Upper lobe of right lung (tissue), 1 donor: ENCODE results near the gene CCDC12. TPM values are rescaled to one million over a fixed set of nuclear protein-coding genes. Genes with fewer than 3 reads are reported as not detected.
A peak's percentile ranks its signal among the peaks of the same experiment; 100 is the strongest.

ENCODE experiments used
- ATAC-seq: fragments of 200-7000 bp; cut with Tn5 transposase; one replicate; pipeline ENCODE4 v1.9.1; 2020; ENCODE audit warnings: mild to moderate bottlenecking, moderate library complexity
- DNase-seq: peaks from one replicate; pipeline ENCODE4 v3.0.0-alpha.2; 2020
- H3K27ac ChIP-seq: fragments of 200-600 bp; one replicate; pipeline ENCODE4 v1.8.0; 2022
- H3K27me3 ChIP-seq: fragments of 200-600 bp; one replicate; pipeline ENCODE4 v1.8.0; 2022; ENCODE audit warnings: mild to moderate bottlenecking
- H3K36me3 ChIP-seq: fragments of 200-600 bp; one replicate; pipeline ENCODE4 v1.8.0; 2022
- H3K4me1 ChIP-seq: fragments of 200-600 bp; one replicate; pipeline ENCODE4 v1.8.0; 2022
- H3K4me3 ChIP-seq: fragments of 200-600 bp; one replicate; pipeline ENCODE4 v1.8.0; 2022; ENCODE audit warnings: mild to moderate bottlenecking
- H3K9me3 ChIP-seq: fragments of 200-600 bp; one replicate; pipeline ENCODE4 v1.8.0; 2022
- CTCF ChIP-seq: fragments of 200-600 bp; IDR thresholded peaks from one replicate; pipeline ENCODE4 v1.8.0; 2022; ENCODE audit warnings: antibody characterized with exemption
- intact Hi-C: fragments of 100-400 bp; cut with DNase I; formaldehyde crosslinking; loops from one replicate; pipeline ENCODE4 v1.11.0; 2022
- total RNA-seq: library from RNA; stranded (reverse); fragmentation: NEBNext Ultra II Directional; extraction: Animal tissue kit (Norgen Biotek cat#: 25700); gene quantifications from one replicate; pipeline ENCODE4 v1.2.1, GENCODE V29; 2021
- donor health status: DM: no; HTN: yes; CAD: no; lungs with severe emphysema.

Gene CCDC12
- total RNA-seq, 1 donor from 2014 or later, result 42.1 TPM

GRCh38 chr3:46958467-46959160 is 17.9 kb downstream of the CCDC12 start:
- TF ChIP-seq CTCF, result no peak
- DNase-seq (no peak), ATAC-seq (no peak)
- Histone ChIP-seq H3K9me3 (no peaks in the 10 kb centered on the region), H3K36me3 (no peaks in the 10 kb centered on the region), H3K27ac (no peak overlapping the region), H3K4me1 (peaks cover 76% of the 10 kb centered on the region), H3K27me3 (no peaks in the 10 kb centered on the region), H3K4me3 (no peak overlapping the region)
- intact Hi-C loops, result no loop called here

- H3K27me3 ChIP-seq, result no peaks in the 10 kb centered on the region
- DNase-seq, result peak; percentile 30
- H3K36me3 ChIP-seq, result no peaks in the 10 kb centered on the region
- ATAC-seq, result no peak
- peak overlapping the region; percentile 17 for H3K27ac ChIP-seq
- peaks cover 89% of the 10 kb centered on the region for H3K4me1 ChIP-seq
- H3K4me3 ChIP-seq, result no peak overlapping the region
- TF ChIP-seq CTCF, result no peak
- H3K9me3 ChIP-seq, result no peaks in the 10 kb centered on the region
- intact Hi-C loops, result no loop called here
These were observed 19.3 kb downstream of the CCDC12 start for GRCh38 chr3:46957092-46957820.

GRCh38 chr3:46955801-46956259 is 20.7 kb downstream of the CCDC12 start:
- Histone ChIP-seq H3K36me3 (no peaks in the 10 kb centered on the region), H3K9me3 (no peaks in the 10 kb centered on the region), H3K4me3 (no peak overlapping the region), H3K27ac (peak overlapping the region; percentile 24), H3K27me3 (no peaks in the 10 kb centered on the region), H3K4me1 (peaks cover 86% of the 10 kb centered on the region)
- DNase-seq (no peak), ATAC-seq (no peak)
- no peak for TF ChIP-seq CTCF
- intact Hi-C loops, result no loop called here

- ATAC-seq, result no peak
- H3K27ac ChIP-seq, result peak overlapping the region; percentile 24
These were observed 21.4 kb downstream of the CCDC12 start for GRCh38 chr3:46955157-46955556.

GRCh38 chr3:46954178-46954577 is 22.4 kb downstream of the CCDC12 start:
- H3K4me1 ChIP-seq, result peaks cover 87% of the 10 kb centered on the region
- TF ChIP-seq CTCF, result no peak
- no peak for ATAC-seq
- no peak for DNase-seq
- no peaks in the 10 kb centered on the region for H3K9me3 ChIP-seq
- intact Hi-C loops, result no loop called here
- no peak overlapping the region for H3K4me3 ChIP-seq
- H3K36me3 ChIP-seq, result no peaks in the 10 kb centered on the region
- H3K27me3 ChIP-seq, result no peaks in the 10 kb centered on the region
- H3K27ac ChIP-seq, result peak overlapping the region; percentile 36

More at GRCh38 chr3:46955157-46955556, 21.4 kb downstream of the CCDC12 start:
- intact Hi-C loops, result no loop called here
- Histone ChIP-seq H3K4me1 (peaks cover 87% of the 10 kb centered on the region), H3K27me3 (no peaks in the 10 kb centered on the region), H3K9me3 (no peaks in the 10 kb centered on the region), H3K4me3 (no peak overlapping the region), H3K36me3 (no peaks in the 10 kb centered on the region)
- no peak for DNase-seq
- TF ChIP-seq CTCF, result no peak
